Stimulated activated CD4-positive, alpha-beta T cell treated with anti-CD3 and anti-CD28 coated beads, Interleukin-15, amount 100 ng/mL, for 48 hours (primary cell): Measurements from ENCODE around the gene PNPLA3.
"Not testable (repeated sequence)": the region's sequence is repeated elsewhere in the genome, so short reads cannot be mapped to it uniquely, and the experiment has no call there.

Source experiments
- DNase-seq, 2 donors: peaks; one replicate each; pipeline ENCODE4 v3.0.0-alpha.2; 2020; ENCODE audit warnings: low read depth in 2 of 2

PNPLA3 gene

GRCh38 chr22:43889201-43889859 lies 34.3 kb upstream of the PNPLA3 start:
- DNase-seq, result no peak

GRCh38 chr22:43889860-43890253 lies 33.7 kb upstream of the PNPLA3 start:
- no peak for DNase-seq

GRCh38 chr22:43890901-43891331 lies 32.7 kb upstream of the PNPLA3 start:
- DNase-seq, result no peak

- DNase-seq, result peak in 1 of 2 donors; percentile 35
These were observed 32.0 kb upstream of the PNPLA3 start, which contains the start of gene PNPLA5 for GRCh38 chr22:43891360-43892182. TSS of gene PNPLA5 (minus strand) at chr22:43892013. CDS start at chr22:43891880, 133 bp downstream.

- no peak for DNase-seq
These were observed 31.3 kb upstream of the PNPLA3 start for GRCh38 chr22:43892183-43892894.

GRCh38 chr22:43893266-43893665 lies 30.3 kb upstream of the PNPLA3 start:
- no peak for DNase-seq

GRCh38 chr22:43894122-43894521 lies 29.5 kb upstream of the PNPLA3 start:
- DNase-seq, result no peak

GRCh38 chr22:43895986-43896645 lies 27.5 kb upstream of the PNPLA3 start:
- DNase-seq, result no peak

GRCh38 chr22:43897751-43898261 lies 25.8 kb upstream of the PNPLA3 start:
- peak; percentile 13 to 15 for DNase-seq

- DNase-seq, result no peak
These were observed 23.4 kb upstream of the PNPLA3 start for GRCh38 chr22:43900206-43900605.

GRCh38 chr22:43901976-43902643 lies 21.5 kb upstream of the PNPLA3 start:
- DNase-seq, result no peak

GRCh38 chr22:43903033-43903432 lies 20.6 kb upstream of the PNPLA3 start:
- DNase-seq, result not testable (repeated sequence)

- DNase-seq, result not testable (repeated sequence)
These were observed 19.2 kb upstream of the PNPLA3 start for GRCh38 chr22:43904412-43904811.

GRCh38 chr22:43905681-43906080 lies 17.9 kb upstream of the PNPLA3 start:
- DNase-seq, result no peak

- DNase-seq, result no peak
These were observed 13.9 kb upstream of the PNPLA3 start for GRCh38 chr22:43909708-43910107.

GRCh38 chr22:43910178-43910695 lies 13.4 kb upstream of the PNPLA3 start:
- DNase-seq, result no peak

GRCh38 chr22:43911351-43911750 lies 12.3 kb upstream of the PNPLA3 start:
- DNase-seq, result no peak

GRCh38 chr22:43917521-43917920 lies 6.1 kb upstream of the PNPLA3 start:
- no peak for DNase-seq

GRCh38 chr22:43919106-43919973 lies 4.3 kb upstream of the PNPLA3 start:
- DNase-seq, result no peak

- DNase-seq, result no peak
These were observed 2.2 kb upstream of the PNPLA3 start for GRCh38 chr22:43921370-43921769.
